ENCODE data around the gene STEAP3. TPM values are rescaled to one million over a fixed set of nuclear protein-coding genes. Genes with fewer than 3 reads are reported as not detected.

Gene STEAP3, protein sequence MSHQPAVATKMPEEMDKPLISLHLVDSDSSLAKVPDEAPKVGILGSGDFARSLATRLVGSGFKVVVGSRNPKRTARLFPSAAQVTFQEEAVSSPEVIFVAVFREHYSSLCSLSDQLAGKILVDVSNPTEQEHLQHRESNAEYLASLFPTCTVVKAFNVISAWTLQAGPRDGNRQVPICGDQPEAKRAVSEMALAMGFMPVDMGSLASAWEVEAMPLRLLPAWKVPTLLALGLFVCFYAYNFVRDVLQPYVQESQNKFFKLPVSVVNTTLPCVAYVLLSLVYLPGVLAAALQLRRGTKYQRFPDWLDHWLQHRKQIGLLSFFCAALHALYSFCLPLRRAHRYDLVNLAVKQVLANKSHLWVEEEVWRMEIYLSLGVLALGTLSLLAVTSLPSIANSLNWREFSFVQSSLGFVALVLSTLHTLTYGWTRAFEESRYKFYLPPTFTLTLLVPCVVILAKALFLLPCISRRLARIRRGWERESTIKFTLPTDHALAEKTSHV
- total RNA-seq (9.8 and 13.7 TPM in 2 replicates), polyA plus RNA-seq (26.7 and 28.4 TPM in 2 replicates), polyA minus RNA-seq (ENCODE audit: low replicate concordance) (57.1 and 64.4 TPM in 2 replicates)
- polyA plus RNA-seq (2012), result 36.0 and 36.7 TPM in 2 replicates

- DNase-seq (ENCODE audit: low read depth in 2 of 2), result peak; percentile 43 to 68
- Histone ChIP-seq H3K27ac (ENCODE audit: insufficient read depth, low read length) (no peak within 1 kb of the TSS), H4K20me1 (ENCODE audit: control insufficient read depth, extremely low read depth, insufficient read depth, low read length) (no peaks in the 10 kb centered on the region)
Measured at GRCh38 chr2:119223521-119224390, at the start of gene STEAP3. Gene STEAP3 (plus strand): TSS chr2:119223834. CDS start chr2:119231013, 7,179 bp downstream.

GRCh38 chr2:119174216-119174992 lies 49.2 kb upstream of the STEAP3 start:
- H3K9me3 ChIP-seq (ENCODE audit: control insufficient read depth, insufficient read depth, low read depth, low read length), result no peaks in the 10 kb centered on the region
- TF ChIP-seq EZH2 (IDR thresholded peaks at IDR 0.05; ENCODE audit: low read length, missing control alignments), result no peak
- TF ChIP-seq CTCF (conservative IDR thresholded peaks at IDR 0.05 in 1 of 2, IDR thresholded peaks at IDR 0.05 in 1 of 2; ENCODE audit: low read depth in 1 of 2, low read length in 2 of 2), result peak; percentile 54 to 75

More at GRCh38 chr2:119223521-119224390, at the start of gene STEAP3:
- Histone ChIP-seq H3K4me3 (replicated peaks in 1 of 4; ENCODE audit: control extremely low read depth in 1 of 4, insufficient read depth in 1 of 4, low read depth in 3 of 4, low read length in 4 of 4) (peak within 1 kb of the TSS; percentile 49 to 84 (median 66)), H2AFZ (ENCODE audit: low read length) (peak within 1 kb of the TSS; percentile 68), H3K9me3 (ENCODE audit: control insufficient read depth, insufficient read depth, low read depth, low read length) (no peaks in the 10 kb centered on the region), H3K9ac (ENCODE audit: insufficient read depth, low read length) (peak within 1 kb of the TSS; percentile 57), H3K36me3 (ENCODE audit: control insufficient read depth, insufficient read depth, low read length) (peaks cover 2% of the 10 kb centered on the region), H3K79me2 (ENCODE audit: control insufficient read depth, insufficient read depth, low read length) (peaks cover 2% of the 10 kb centered on the region), H3K4me2 (ENCODE audit: extremely low read depth, insufficient read depth, low read length) (peak within 1 kb of the TSS; percentile 92), H3K4me1 (ENCODE audit: control insufficient read depth, extremely low read depth, insufficient read depth, low read length) (peaks cover 10% of the 10 kb centered on the region), H3K27me3 (ENCODE audit: control insufficient read depth, insufficient read depth, low read length) (no peaks in the 10 kb centered on the region)
- no peak for TF ChIP-seq CTCF (conservative IDR thresholded peaks at IDR 0.05 in 1 of 2, IDR thresholded peaks at IDR 0.05 in 1 of 2; ENCODE audit: low read depth in 1 of 2, low read length in 2 of 2)
- TF ChIP-seq EZH2 (IDR thresholded peaks at IDR 0.05; ENCODE audit: low read length, missing control alignments), result no peak

More at GRCh38 chr2:119174216-119174992, 49.2 kb upstream of the STEAP3 start:
- Histone ChIP-seq H3K27me3 (ENCODE audit: control insufficient read depth, insufficient read depth, low read length) (no peaks in the 10 kb centered on the region), H3K4me1 (ENCODE audit: control insufficient read depth, extremely low read depth, insufficient read depth, low read length) (no peaks in the 10 kb centered on the region), H3K9ac (ENCODE audit: insufficient read depth, low read length) (no peak overlapping the region), H3K4me3 (replicated peaks in 1 of 4; ENCODE audit: control extremely low read depth in 1 of 4, insufficient read depth in 1 of 4, low read depth in 3 of 4, low read length in 4 of 4) (no peak overlapping the region), H4K20me1 (ENCODE audit: control insufficient read depth, extremely low read depth, insufficient read depth, low read length) (no peaks in the 10 kb centered on the region), H2AFZ (ENCODE audit: low read length) (no peak overlapping the region), H3K27ac (ENCODE audit: insufficient read depth, low read length) (no peak overlapping the region), H3K4me2 (ENCODE audit: extremely low read depth, insufficient read depth, low read length) (no peak overlapping the region), H3K36me3 (ENCODE audit: control insufficient read depth, insufficient read depth, low read length) (no peaks in the 10 kb centered on the region), H3K79me2 (ENCODE audit: control insufficient read depth, insufficient read depth, low read length) (no peaks in the 10 kb centered on the region)
- peak in 1 of 2 donors; percentile 15 for DNase-seq (ENCODE audit: low read depth in 2 of 2)

Measured in fibroblast of lung (primary cell).